22Rv1 (cell line): ENCODE data around the gene HILPDA.

Experiments used
- ZFX ChIP-seq: fragments of 450-650 bp; IDR thresholded peaks from 2 replicates; pipeline ENCODE4 v1.6.1; 2017; ENCODE audit warnings: antibody characterized with exemption, borderline replicate concordance
- TF ChIP-seq, protein P1 (sequence below): fragments of 450-650 bp; IDR thresholded peaks from 2 replicates; pipeline ENCODE4 v1.5.1; 2017; ENCODE audit warnings: mild to moderate bottlenecking

GRCh38 chr7:128407751-128408708 is 47.6 kb upstream of the HILPDA start:
- TF ChIP-seq, protein P1, sequence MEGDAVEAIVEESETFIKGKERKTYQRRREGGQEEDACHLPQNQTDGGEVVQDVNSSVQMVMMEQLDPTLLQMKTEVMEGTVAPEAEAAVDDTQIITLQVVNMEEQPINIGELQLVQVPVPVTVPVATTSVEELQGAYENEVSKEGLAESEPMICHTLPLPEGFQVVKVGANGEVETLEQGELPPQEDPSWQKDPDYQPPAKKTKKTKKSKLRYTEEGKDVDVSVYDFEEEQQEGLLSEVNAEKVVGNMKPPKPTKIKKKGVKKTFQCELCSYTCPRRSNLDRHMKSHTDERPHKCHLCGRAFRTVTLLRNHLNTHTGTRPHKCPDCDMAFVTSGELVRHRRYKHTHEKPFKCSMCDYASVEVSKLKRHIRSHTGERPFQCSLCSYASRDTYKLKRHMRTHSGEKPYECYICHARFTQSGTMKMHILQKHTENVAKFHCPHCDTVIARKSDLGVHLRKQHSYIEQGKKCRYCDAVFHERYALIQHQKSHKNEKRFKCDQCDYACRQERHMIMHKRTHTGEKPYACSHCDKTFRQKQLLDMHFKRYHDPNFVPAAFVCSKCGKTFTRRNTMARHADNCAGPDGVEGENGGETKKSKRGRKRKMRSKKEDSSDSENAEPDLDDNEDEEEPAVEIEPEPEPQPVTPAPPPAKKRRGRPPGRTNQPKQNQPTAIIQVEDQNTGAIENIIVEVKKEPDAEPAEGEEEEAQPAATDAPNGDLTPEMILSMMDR: no peak
- no peak for TF ChIP-seq ZFX
